ENCODE results near the gene NOL3. TPM values are rescaled to one million over a fixed set of nuclear protein-coding genes. Genes with fewer than 3 reads are reported as not detected.

NOL3 gene
- total RNA-seq, 1 donor from 2014 or later, result 10.9 TPM

DNA sequence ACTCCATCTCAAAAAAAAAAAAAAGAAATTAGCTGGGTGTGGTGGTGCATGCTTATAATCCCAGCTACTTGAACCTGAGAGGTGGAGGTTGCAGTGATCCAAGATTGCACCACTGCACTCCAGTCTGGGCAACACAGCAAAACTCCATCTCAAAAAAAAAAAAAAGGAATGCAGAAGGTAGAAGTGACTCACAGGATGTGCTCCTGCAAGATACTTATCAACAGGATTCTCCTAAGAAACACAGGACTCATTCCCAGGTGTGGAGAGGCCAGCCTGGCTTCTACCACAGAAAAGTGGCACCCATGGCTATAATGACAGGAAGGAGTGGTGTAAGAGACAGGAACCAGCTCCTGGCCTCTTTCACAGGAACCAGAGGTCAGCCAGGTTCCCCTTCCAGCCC lies 42.4 kb downstream of the NOL3 start:
- Histone ChIP-seq H3K27ac (ENCODE audit: low read depth, low read length) (no peak overlapping the region), H2AFZ (ENCODE audit: low read depth, low read length) (no peak overlapping the region), H3K27me3 (ENCODE audit: insufficient read depth, low read length) (no peaks in the 10 kb centered on the region), H3K9me3 (ENCODE audit: insufficient read depth, low read depth, low read length) (no peaks in the 10 kb centered on the region), H4K20me1 (ENCODE audit: insufficient read depth, low read length) (no peaks in the 10 kb centered on the region), H3K4me2 (ENCODE audit: low read length) (no peak overlapping the region), H3K79me2 (ENCODE audit: insufficient read depth, low read length) (no peaks in the 10 kb centered on the region), H3K4me3 (ENCODE audit: insufficient read depth, low read depth, low read length) (no peak overlapping the region), H3K9ac (ENCODE audit: low read length) (no peak overlapping the region), H3K36me3 (ENCODE audit: insufficient read depth, low read length) (no peaks in the 10 kb centered on the region), H3K4me1 (ENCODE audit: insufficient read depth, low read length) (peaks cover 4% of the 10 kb centered on the region)
- Mint-ChIP-seq H3K9me3 (ENCODE audit: unreplicated experiment) (no peaks in the 10 kb centered on the region), H3K4me3 (ENCODE audit: unreplicated experiment) (no peak overlapping the region), H3K27me3 (ENCODE audit: low read depth, unreplicated experiment) (peaks cover 21% of the 10 kb centered on the region), H3K36me3 (ENCODE audit: low read depth, unreplicated experiment) (peaks cover 30% of the 10 kb centered on the region), H3K4me1 (ENCODE audit: low read depth, unreplicated experiment) (peaks cover 2% of the 10 kb centered on the region), H3K27ac (ENCODE audit: unreplicated experiment) (no peak overlapping the region)
- no peak for DNase-seq (ENCODE audit: low read depth)
- TF ChIP-seq EZH2 (IDR thresholded peaks at IDR 0.05; ENCODE audit: insufficient read depth, low read length), result no peak
- TF ChIP-seq, protein P1, sequence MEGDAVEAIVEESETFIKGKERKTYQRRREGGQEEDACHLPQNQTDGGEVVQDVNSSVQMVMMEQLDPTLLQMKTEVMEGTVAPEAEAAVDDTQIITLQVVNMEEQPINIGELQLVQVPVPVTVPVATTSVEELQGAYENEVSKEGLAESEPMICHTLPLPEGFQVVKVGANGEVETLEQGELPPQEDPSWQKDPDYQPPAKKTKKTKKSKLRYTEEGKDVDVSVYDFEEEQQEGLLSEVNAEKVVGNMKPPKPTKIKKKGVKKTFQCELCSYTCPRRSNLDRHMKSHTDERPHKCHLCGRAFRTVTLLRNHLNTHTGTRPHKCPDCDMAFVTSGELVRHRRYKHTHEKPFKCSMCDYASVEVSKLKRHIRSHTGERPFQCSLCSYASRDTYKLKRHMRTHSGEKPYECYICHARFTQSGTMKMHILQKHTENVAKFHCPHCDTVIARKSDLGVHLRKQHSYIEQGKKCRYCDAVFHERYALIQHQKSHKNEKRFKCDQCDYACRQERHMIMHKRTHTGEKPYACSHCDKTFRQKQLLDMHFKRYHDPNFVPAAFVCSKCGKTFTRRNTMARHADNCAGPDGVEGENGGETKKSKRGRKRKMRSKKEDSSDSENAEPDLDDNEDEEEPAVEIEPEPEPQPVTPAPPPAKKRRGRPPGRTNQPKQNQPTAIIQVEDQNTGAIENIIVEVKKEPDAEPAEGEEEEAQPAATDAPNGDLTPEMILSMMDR (IDR thresholded peaks at IDR 0.05; ENCODE audit: insufficient read depth, low read depth, low read length), result no peak
- FAIRE-seq, result no peak

DNA sequence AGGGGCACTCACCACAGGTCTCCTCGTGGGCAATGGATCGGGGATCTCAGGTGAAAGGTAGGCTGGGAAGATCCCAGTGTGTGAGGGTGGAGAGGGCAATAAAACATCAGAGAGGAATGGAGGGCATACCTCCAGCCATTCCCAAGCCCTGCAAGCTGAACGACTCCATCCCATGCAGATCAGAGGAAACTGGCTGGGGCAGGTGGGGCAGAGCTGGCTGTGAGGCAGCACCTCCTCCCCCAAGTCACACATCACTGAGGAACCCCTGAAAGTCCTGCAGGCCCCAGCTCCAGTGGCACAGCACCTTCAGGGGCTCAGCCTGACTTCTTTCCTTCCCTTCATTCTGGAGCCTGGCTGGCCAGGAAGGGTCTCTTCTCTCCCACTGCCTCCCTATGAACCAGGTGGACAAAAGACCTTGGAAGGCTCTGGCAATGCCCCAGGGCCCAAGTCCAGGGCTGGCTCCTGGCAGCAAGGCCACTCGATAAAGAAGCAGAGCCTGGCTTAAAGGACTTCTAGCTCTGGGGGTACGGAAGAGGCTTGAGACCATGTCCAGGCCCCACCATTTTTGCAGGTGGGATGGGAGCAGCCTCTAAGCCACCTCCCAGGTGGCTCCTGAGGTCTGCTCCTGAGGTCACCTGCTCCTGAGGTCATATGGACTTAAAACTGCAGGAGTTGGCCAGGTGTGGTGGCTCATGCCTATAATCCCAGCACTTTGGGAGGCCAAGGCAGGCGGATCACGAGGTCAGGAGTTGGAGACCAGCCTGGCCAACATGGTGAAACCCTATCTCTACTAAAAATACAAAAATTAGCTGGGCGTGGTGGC lies 43.1 kb downstream of the NOL3 start:
- H3K27ac Mint-ChIP-seq (ENCODE audit: unreplicated experiment), result no peak overlapping the region
- H3K4me2 ChIP-seq (ENCODE audit: low read length), result no peak overlapping the region

More for the DNA sequence above, 43.1 kb downstream of the NOL3 start:
- no peaks in the 10 kb centered on the region for H3K9me3 ChIP-seq (ENCODE audit: insufficient read depth, low read depth, low read length)
- H3K27me3 ChIP-seq (ENCODE audit: insufficient read depth, low read length), result no peaks in the 10 kb centered on the region
- Mint-ChIP-seq H3K27me3 (ENCODE audit: low read depth, unreplicated experiment) (peaks cover 21% of the 10 kb centered on the region), H3K36me3 (ENCODE audit: low read depth, unreplicated experiment) (peaks cover 32% of the 10 kb centered on the region), H3K9me3 (ENCODE audit: unreplicated experiment) (no peaks in the 10 kb centered on the region), H3K4me1 (ENCODE audit: low read depth, unreplicated experiment) (peaks cover 2% of the 10 kb centered on the region), H3K4me3 (ENCODE audit: unreplicated experiment) (no peak overlapping the region)
- H3K27ac ChIP-seq (ENCODE audit: low read depth, low read length), result no peak overlapping the region
- H3K9ac ChIP-seq (ENCODE audit: low read length), result no peak overlapping the region
- H3K4me3 ChIP-seq (ENCODE audit: insufficient read depth, low read depth, low read length), result no peak overlapping the region
- FAIRE-seq (no peak), DNase-seq (ENCODE audit: low read depth) (no peak)
- no peaks in the 10 kb centered on the region for H3K36me3 ChIP-seq (ENCODE audit: insufficient read depth, low read length)
- H2AFZ ChIP-seq (ENCODE audit: low read depth, low read length), result no peak overlapping the region
- TF ChIP-seq, protein P1 (IDR thresholded peaks at IDR 0.05; ENCODE audit: insufficient read depth, low read depth, low read length), result no peak
- TF ChIP-seq EZH2 (IDR thresholded peaks at IDR 0.05; ENCODE audit: insufficient read depth, low read length), result no peak
- no peaks in the 10 kb centered on the region for H3K79me2 ChIP-seq (ENCODE audit: insufficient read depth, low read length)
- H4K20me1 ChIP-seq (ENCODE audit: insufficient read depth, low read length), result no peaks in the 10 kb centered on the region
- no peaks in the 10 kb centered on the region for H3K4me1 ChIP-seq (ENCODE audit: insufficient read depth, low read length)
